HG03139 (cell line): ENCODE data around the gene CEP120.

Source experiments
- ATAC-seq: cut with Tn5 transposase; IDR thresholded peaks from one replicate; pipeline ENCODE4 v1.9.1; 2021; ENCODE audit not compliant: unreplicated experiment

Gene CEP120

GRCh38 chr5:123304777-123305316, 118.4 kb downstream of the CEP120 start:
- ATAC-seq: no peak

GRCh38 chr5:123303802-123304201, 119.4 kb downstream of the CEP120 start:
- ATAC-seq: no peak

- no peak for ATAC-seq
Observed at GRCh38 chr5:123300266-123300665, 122.9 kb downstream of the CEP120 start.

- ATAC-seq: no peak
Observed at GRCh38 chr5:123299136-123299535, 124.1 kb downstream of the CEP120 start.

GRCh38 chr5:123298335-123299030, 124.7 kb downstream of the CEP120 start:
- ATAC-seq: no peak

- no peak for ATAC-seq
Observed at GRCh38 chr5:123297866-123298265, 125.3 kb downstream of the CEP120 start.

- ATAC-seq: no peak
Observed at GRCh38 chr5:123297198-123297831, 125.9 kb downstream of the CEP120 start.
